ENCODE data around the gene HPS1. TPM values are rescaled to one million over a fixed set of nuclear protein-coding genes. Genes with fewer than 3 reads are reported as not detected.

Gene HPS1
- total RNA-seq, 1 donor, result 42.3 TPM

- no peak for TF ChIP-seq CTCF (IDR thresholded peaks at IDR 0.05; ENCODE audit: insufficient read depth, low read length)
- H3K4me3 ChIP-seq (ENCODE audit: low read depth, low read length), result no peak overlapping the region
- DNase-seq (ENCODE audit: low read depth), result no peak
These were observed 19.1 kb upstream of the HPS1 start for GRCh38 chr10:98465866-98466265.

GRCh38 chr10:98463976-98464754 is 17.4 kb upstream of the HPS1 start:
- no peak for TF ChIP-seq CTCF (IDR thresholded peaks at IDR 0.05; ENCODE audit: insufficient read depth, low read length)
- H3K4me3 ChIP-seq (ENCODE audit: low read depth, low read length), result no peak overlapping the region
- DNase-seq (ENCODE audit: low read depth), result no peak

GRCh38 chr10:98463016-98463415 is 16.3 kb upstream of the HPS1 start:
- no peak overlapping the region for H3K4me3 ChIP-seq (ENCODE audit: low read depth, low read length)
- no peak for TF ChIP-seq CTCF (IDR thresholded peaks at IDR 0.05; ENCODE audit: insufficient read depth, low read length)
- no peak for DNase-seq (ENCODE audit: low read depth)

GRCh38 chr10:98461500-98461842 is 14.7 kb upstream of the HPS1 start:
- no peak for TF ChIP-seq CTCF (IDR thresholded peaks at IDR 0.05; ENCODE audit: insufficient read depth, low read length)
- no peak overlapping the region for H3K4me3 ChIP-seq (ENCODE audit: low read depth, low read length)
- no peak for DNase-seq (ENCODE audit: low read depth)

- no peak overlapping the region for H3K4me3 ChIP-seq (ENCODE audit: low read depth, low read length)
- peak; percentile 94 for DNase-seq (ENCODE audit: low read depth)
- no peak for TF ChIP-seq CTCF (IDR thresholded peaks at IDR 0.05; ENCODE audit: insufficient read depth, low read length)
These were observed 14.2 kb upstream of the HPS1 start for GRCh38 chr10:98460837-98461499.

GRCh38 chr10:98458809-98459784 is 12.4 kb upstream of the HPS1 start:
- no peak overlapping the region for H3K4me3 ChIP-seq (ENCODE audit: low read depth, low read length)
- no peak for DNase-seq (ENCODE audit: low read depth)
- no peak for TF ChIP-seq CTCF (IDR thresholded peaks at IDR 0.05; ENCODE audit: insufficient read depth, low read length)
